Measurements from ENCODE around the gene CDKAL1.

GRCh38 chr6:20633566-20634340, 99.5 kb downstream of the CDKAL1 start:
- TF ChIP-seq, protein P1, sequence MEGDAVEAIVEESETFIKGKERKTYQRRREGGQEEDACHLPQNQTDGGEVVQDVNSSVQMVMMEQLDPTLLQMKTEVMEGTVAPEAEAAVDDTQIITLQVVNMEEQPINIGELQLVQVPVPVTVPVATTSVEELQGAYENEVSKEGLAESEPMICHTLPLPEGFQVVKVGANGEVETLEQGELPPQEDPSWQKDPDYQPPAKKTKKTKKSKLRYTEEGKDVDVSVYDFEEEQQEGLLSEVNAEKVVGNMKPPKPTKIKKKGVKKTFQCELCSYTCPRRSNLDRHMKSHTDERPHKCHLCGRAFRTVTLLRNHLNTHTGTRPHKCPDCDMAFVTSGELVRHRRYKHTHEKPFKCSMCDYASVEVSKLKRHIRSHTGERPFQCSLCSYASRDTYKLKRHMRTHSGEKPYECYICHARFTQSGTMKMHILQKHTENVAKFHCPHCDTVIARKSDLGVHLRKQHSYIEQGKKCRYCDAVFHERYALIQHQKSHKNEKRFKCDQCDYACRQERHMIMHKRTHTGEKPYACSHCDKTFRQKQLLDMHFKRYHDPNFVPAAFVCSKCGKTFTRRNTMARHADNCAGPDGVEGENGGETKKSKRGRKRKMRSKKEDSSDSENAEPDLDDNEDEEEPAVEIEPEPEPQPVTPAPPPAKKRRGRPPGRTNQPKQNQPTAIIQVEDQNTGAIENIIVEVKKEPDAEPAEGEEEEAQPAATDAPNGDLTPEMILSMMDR (IDR thresholded peaks at IDR 0.05; ENCODE audit: low read depth, low read length, missing input control) = no peak
- TF ChIP-seq YY1 (IDR thresholded peaks at IDR 0.05) (no peak), JUND (IDR thresholded peaks at IDR 0.05) (no peak), GABPA (IDR thresholded peaks at IDR 0.05 in 1 of 2, conservative IDR thresholded peaks at IDR 0.05 in 1 of 2) (no peak), MAX (IDR thresholded peaks at IDR 0.05) (no peak), REST (IDR thresholded peaks at IDR 0.05) (no peak), HNF4A (conservative IDR thresholded peaks at IDR 0.05) (no peak), RXRA (IDR thresholded peaks at IDR 0.05) (no peak), ATF3 (IDR thresholded peaks at IDR 0.05) (no peak), TAF1 (conservative IDR thresholded peaks at IDR 0.05) (no peak)

All from liver (tissue), 3 donors.